Activated effector memory CD4-positive, alpha-beta T cell treated with anti-CD3 and anti-CD28 coated beads, Interleukin-2, amount 50 U/mL, for 16 hours (primary cell): Measurements from ENCODE around the gene MC3R.

ENCODE experiments used
- DNase-seq: peaks from one replicate; pipeline ENCODE4 v3.0.0-alpha.2; 2020

Gene MC3R

DNA sequence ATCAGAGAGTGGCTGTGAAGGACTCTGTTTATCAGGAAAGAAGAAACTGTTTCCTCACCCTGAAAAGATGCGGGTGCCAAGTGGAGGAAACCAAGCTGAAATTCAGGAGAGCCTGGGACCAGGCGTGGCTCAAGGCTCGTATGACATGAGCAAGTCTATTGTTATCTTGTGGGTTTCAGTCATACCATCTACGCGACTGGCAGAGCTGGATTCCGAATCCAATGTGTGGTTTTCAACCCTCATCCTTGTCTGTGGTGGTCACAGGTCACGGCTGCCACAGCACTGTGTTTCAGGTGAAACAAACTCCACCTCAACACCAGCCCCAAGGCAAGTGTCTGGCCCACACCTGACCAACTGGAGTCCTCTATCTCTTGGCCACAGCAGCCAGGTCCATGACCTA lies 9.1 kb downstream of the MC3R start:
- no peak for DNase-seq

- DNase-seq: no peak
Observed at GRCh38 chr20:56259948-56260347, 11.4 kb downstream of the MC3R start.

- no peak for DNase-seq
Observed at GRCh38 chr20:56268536-56268935, 20.0 kb downstream of the MC3R start.

GRCh38 chr20:56271974-56272373 lies 23.4 kb downstream of the MC3R start:
- DNase-seq: no peak

DNA sequence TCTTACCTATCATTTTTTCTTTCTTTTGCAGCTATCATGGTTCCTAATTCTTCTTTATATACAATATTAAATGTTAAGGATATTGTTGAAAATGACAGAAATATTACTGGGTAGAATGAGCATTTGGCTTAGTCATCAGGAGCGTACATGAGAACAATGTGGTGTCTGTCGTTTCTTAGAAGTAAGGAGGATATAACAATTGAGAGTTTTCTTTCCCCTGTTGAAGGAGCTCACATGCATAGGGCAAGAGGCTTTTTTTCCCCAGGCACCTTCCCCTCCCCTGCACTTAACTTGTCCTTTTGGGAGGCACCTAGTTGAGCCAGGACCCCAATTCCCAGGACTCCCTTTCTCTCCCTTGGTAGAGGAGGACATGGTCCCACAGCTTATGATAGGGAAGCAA lies 25.0 kb downstream of the MC3R start:
- DNase-seq: no peak

DNA sequence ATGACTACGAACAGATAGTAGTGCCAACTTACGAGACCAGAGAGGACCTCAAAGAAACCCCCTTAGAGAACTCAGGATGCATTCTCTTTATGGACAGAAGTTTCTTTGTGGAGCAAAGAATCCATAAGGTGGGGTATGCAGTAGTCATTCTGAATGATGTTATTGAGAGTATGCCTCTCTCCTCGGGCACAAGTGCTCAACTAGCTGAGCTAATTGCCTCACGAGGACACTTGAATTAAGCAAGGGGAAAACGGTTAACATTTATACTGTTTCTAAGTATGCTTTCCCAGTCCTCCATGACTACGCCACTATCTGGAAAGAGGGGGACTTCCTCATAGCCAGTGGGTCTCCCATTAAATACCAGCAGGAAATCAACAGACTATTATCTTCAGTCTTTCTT lies 25.6 kb downstream of the MC3R start:
- no peak for DNase-seq

- no peak for DNase-seq
Observed at GRCh38 chr20:56278196-56278595, 29.7 kb downstream of the MC3R start.

DNA sequence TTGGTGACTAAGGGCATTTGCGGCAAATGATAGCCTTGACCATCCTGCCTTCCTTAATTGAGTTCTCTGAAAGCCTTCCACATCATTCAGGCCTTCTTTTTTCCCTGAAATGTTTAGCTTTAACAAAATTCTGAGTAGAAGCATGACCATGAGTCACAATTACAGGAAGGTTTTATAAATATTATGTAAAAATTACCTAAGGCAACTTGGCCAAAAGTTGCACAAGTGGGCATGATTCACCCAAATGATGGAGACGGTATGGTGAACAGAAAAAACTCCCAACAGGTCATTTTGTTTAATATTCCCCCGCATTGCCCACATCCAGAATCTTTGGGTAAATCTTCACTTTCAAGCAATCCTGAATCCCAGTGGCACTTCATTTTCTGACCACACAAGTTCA lies 37.0 kb downstream of the MC3R start:
- DNase-seq: no peak

GRCh38 chr20:56289652-56290051 lies 41.1 kb downstream of the MC3R start:
- DNase-seq: no peak

DNA sequence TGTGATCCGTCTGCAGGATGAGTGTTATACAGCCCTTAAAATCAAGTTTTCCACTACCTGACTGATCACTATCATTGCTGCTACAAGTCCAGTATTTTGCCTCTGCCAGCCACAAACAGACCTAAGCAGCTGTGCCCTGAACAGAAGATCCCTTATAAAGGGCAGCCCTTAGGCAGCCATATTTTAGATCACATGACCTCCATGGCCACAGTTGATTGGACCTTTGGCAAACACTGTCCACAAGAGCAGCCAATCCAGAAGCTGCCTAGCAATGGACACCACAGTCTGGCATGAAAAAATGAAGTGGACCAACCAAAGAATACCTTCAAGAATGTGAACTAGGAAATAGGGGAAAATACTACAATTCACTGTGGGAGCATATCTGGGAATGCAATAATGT lies 50.8 kb downstream of the MC3R start:
- DNase-seq: no peak
